Activated CD8-positive, alpha-beta T cell treated with anti-CD3 and anti-CD28 coated beads for 36 hours (primary cell): Measurements from ENCODE around the gene SIAH1. TPM values are rescaled to one million over a fixed set of nuclear protein-coding genes. Genes with fewer than 3 reads are reported as not detected.
"Not testable (repeated sequence)": the region's sequence is repeated elsewhere in the genome, so short reads cannot be mapped to it uniquely, and the experiment has no call there.

ENCODE experiments used
- ATAC-seq: fragments of 200-7000 bp; cut with Tn5 transposase; one replicate; pipeline ENCODE4 v1.10.0; 2021; ENCODE audit warnings: mild to moderate bottlenecking, moderate library complexity
- CTCF ChIA-PET: fragments of 350-600 bp; sonication (Branson Sonifier 250); formaldehyde crosslinking; loops from one replicate; lab custom pipeline; 2021; ENCODE audit warnings: antibody characterized with exemption; lab: Charles Lee
- POLR2A ChIA-PET: fragments of 350-600 bp; sonication (Branson Sonifier 250); formaldehyde crosslinking; loops from one replicate; lab custom pipeline; 2021; ENCODE audit warnings: antibody characterized with exemption; lab: Charles Lee
- DNase-seq: peaks from one replicate; pipeline ENCODE4 v3.0.0-alpha.2; 2020
- H3K27ac Mint-ChIP-seq: one replicate; pipeline ENCODE4 v1.8.0; 2021; ENCODE audit warnings: mild to moderate bottlenecking, mixed read lengths
- H3K27me3 Mint-ChIP-seq: one replicate; pipeline ENCODE4 v1.8.0; 2021; ENCODE audit warnings: mixed read lengths
- H3K36me3 Mint-ChIP-seq: one replicate; pipeline ENCODE4 v1.8.0; 2021; ENCODE audit warnings: low read depth, mixed read lengths
- H3K4me1 Mint-ChIP-seq: one replicate; pipeline ENCODE4 v1.8.0; 2021; ENCODE audit warnings: low read depth, mixed read lengths
- H3K4me3 Mint-ChIP-seq: one replicate; pipeline ENCODE4 v1.8.0; 2021; ENCODE audit warnings: mild to moderate bottlenecking, moderate library complexity, mixed read lengths
- H3K9me3 Mint-ChIP-seq: one replicate; pipeline ENCODE4 v1.8.0; 2021; ENCODE audit warnings: mixed read lengths
- CTCF ChIP-seq: fragments of 200-600 bp; IDR thresholded peaks from one replicate; pipeline ENCODE4 v1.8.0; 2022; ENCODE audit warnings: antibody characterized with exemption, mild to moderate bottlenecking
- intact Hi-C: fragments of 100-400 bp; cut with micrococcal nuclease; formaldehyde crosslinking; loops from one replicate; pipeline ENCODE4 v1.10.0; 2022
- total RNA-seq, 2 experiments: library from RNA; stranded (reverse); gene quantifications; one replicate each; pipeline ENCODE4 v1.2.3, GENCODE V29; 2021

The SIAH1 gene
- total RNA-seq, 2 experiments from 2014 or later: 13.3 to 14.3 TPM

DNA sequence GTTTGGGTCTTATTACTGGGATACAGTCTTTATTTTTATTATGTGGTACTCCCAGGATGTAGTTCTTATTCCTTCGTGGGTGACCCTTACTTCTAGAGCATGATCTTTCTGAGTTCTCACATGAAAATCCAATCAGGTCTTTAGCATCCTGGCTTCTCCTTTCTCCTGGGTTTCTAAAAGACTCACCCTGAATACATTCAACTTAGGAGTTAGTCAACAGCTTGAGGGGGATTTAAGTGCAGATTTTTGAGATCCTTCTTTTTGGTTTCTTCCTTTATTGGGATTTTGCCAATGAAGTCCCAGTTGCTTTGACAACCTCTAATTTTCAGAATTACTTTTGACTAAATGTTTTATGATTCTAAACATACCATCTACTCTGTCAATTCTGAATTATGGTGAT, 68.2 kb downstream of the SIAH1 start:
- no peak for ATAC-seq
- Mint-ChIP-seq H3K27ac (no peak overlapping the region), H3K4me3 (no peak overlapping the region), H3K9me3 (peaks cover 14% of the 10 kb centered on the region), H3K4me1 (peaks cover 46% of the 10 kb centered on the region), H3K36me3 (peaks cover 44% of the 10 kb centered on the region), H3K27me3 (no peaks in the 10 kb centered on the region)
- no peak for TF ChIP-seq CTCF
- POLR2A ChIA-PET: interaction anchor here (1.1 kb wide), 1 partner anchor 18 kb away, joined by 3 read pairs; no protein-coding TSS in a partner anchor
- CTCF ChIA-PET: no interaction called here
- no peak for DNase-seq
- intact Hi-C loops: no loop called here

DNA sequence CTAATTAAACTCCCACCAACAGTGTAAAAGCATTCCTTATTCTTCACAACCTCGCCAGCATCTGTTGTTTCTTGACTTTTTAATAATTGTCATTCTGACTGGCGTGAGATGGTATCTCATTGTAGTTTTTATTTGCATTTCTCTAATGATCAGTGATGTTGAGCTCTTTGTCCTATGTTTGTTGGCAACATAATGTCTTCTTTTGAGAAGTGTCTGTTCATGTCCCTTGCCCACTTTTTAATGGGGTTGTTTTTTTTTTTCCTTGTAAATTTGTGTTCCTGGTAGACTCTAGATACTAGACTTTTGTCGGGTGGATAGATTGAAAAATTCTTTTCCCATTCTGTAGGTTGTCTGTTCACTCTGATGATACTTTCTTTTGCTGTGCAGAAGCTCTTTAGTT, 71.3 kb downstream of the SIAH1 start:
- intact Hi-C loops, H3K27ac Mint-ChIP-seq, H3K4me3 Mint-ChIP-seq, DNase-seq, H3K27me3 Mint-ChIP-seq, ATAC-seq, POLR2A ChIA-PET: not testable (repeated sequence)
- peaks cover 69% of the 10 kb centered on the region for H3K36me3 Mint-ChIP-seq
- H3K9me3 Mint-ChIP-seq: peaks cover 30% of the 10 kb centered on the region
- peaks cover 31% of the 10 kb centered on the region for H3K4me1 Mint-ChIP-seq
- CTCF ChIA-PET: interaction anchor here (0.6 kb wide), 1 partner anchor 309 kb away, joined by 3 read pairs; no protein-coding TSS in a partner anchor

DNA sequence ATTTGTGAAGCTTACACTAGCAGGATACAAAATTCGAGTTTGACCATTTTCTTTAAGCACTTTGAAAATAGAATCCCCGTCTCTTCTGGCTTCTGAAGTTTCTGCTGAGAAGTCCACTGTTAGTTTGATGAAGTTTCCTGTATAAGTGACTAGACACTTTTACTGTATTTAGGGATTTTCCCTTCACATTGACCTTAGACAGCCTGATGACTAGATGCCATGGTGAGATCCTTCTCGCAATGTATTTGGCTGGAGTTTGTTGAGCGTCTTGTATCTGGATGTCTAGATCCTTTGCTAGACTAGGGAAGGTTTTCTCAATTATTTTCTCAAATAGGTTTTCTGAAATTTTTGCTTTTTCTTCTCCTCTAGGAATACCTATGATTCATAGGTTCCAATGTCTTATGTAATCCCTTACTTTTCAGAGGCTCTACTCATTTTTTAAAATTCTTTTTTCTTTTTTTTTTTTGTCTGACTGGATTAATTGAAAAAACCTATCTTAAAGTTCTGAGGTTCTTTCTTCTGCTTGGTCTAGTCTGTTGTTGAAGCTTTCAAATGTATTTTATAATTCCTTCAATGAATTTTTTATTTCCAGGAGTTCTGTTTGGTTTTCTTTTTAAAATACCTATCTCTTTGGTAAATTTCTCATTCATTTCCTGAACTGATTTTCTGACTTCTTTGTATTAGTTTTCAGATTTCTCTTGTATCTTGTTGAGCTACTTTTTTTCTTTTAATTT, 74.1 kb downstream of the SIAH1 start:
- ChIA-PET CTCF (interaction anchor here (1.2 kb wide), 1 partner anchor 319 kb away, joined by 4 read pairs; no protein-coding TSS in a partner anchor), POLR2A (interaction anchor here (1.3 kb wide), 1 partner anchor 10 kb away, joined by 3 read pairs; no protein-coding TSS in a partner anchor)
- Mint-ChIP-seq H3K36me3 (peaks cover 82% of the 10 kb centered on the region), H3K9me3 (peaks cover 44% of the 10 kb centered on the region), H3K4me3 (no peak overlapping the region), H3K27me3 (no peaks in the 10 kb centered on the region), H3K4me1 (peaks cover 9% of the 10 kb centered on the region), H3K27ac (no peak overlapping the region)
- no peak for DNase-seq
- intact Hi-C loops: no loop called here
- no peak for ATAC-seq
- no peak for TF ChIP-seq CTCF

Other genes starting within 250 kb of the SIAH1 start
- not detected for gene ABCC12, start 229.4 kb downstream of the SIAH1 start, total RNA-seq
- 10 to 100 TPM; 50.3 to 51.6 TPM for gene LONP2, start 141.1 kb downstream of the SIAH1 start, total RNA-seq
- under 1 TPM; 0.16 to 0.54 TPM for gene ABCC11, start 137.9 kb downstream of the SIAH1 start, total RNA-seq
- gene N4BP1, start 224.8 kb upstream of the SIAH1 start, total RNA-seq: 10 to 100 TPM; 39.5 to 40.5 TPM